Measurements from ENCODE around the gene CLDN34.

DNA sequence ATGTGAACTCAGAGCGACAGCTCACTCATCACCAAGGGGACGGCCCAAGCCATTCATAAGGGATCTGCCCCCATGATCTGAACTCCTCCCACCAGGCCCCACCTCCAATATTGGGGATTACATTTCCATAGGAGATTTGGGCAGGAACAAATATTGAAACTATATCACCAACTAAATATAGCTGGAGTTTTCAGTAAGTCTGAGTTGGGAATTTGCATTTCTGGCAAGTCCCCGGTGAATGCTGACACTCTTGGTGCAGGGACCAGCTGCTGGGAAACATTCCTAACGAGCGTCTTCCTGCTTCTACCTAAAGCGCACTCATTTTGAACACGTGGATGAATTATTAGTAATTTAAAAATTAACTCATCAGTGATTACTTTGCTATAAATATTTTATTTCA is 13.2 kb downstream of the CLDN34 start:
- TF ChIP-seq, protein P1, sequence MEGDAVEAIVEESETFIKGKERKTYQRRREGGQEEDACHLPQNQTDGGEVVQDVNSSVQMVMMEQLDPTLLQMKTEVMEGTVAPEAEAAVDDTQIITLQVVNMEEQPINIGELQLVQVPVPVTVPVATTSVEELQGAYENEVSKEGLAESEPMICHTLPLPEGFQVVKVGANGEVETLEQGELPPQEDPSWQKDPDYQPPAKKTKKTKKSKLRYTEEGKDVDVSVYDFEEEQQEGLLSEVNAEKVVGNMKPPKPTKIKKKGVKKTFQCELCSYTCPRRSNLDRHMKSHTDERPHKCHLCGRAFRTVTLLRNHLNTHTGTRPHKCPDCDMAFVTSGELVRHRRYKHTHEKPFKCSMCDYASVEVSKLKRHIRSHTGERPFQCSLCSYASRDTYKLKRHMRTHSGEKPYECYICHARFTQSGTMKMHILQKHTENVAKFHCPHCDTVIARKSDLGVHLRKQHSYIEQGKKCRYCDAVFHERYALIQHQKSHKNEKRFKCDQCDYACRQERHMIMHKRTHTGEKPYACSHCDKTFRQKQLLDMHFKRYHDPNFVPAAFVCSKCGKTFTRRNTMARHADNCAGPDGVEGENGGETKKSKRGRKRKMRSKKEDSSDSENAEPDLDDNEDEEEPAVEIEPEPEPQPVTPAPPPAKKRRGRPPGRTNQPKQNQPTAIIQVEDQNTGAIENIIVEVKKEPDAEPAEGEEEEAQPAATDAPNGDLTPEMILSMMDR (IDR thresholded peaks at IDR 0.05; ENCODE audit: low read depth, low read length): no peak
- TF ChIP-seq EZH2phosphoT487 (IDR thresholded peaks at IDR 0.05; ENCODE audit: low read depth): no peak
